Right lobe of liver (tissue), 4 donors: ENCODE data around the gene ZNF219.

ENCODE experiments used
- POLR2A ChIP-seq: fragments of 450-650 bp; IDR thresholded peaks from one replicate; pipeline ENCODE4 v1.6.1; 2017; ENCODE audit warnings: antibody characterized with exemption, mild to moderate bottlenecking
- TF ChIP-seq, protein P1 (sequence below), 4 donors: fragments of 200-600 bp in 3 of 4; fragments of 450-650 bp in 1 of 4; IDR thresholded peaks; one replicate each; pipeline versions ENCODE4 v1.5.1 to v1.8.0; 2016 to 2022; ENCODE audit warnings: antibody characterized with exemption in 4 of 4, mild to moderate bottlenecking in 2 of 4
- donor health status: DM: no; HTN: no; CAD: no.
- donor health status: DM: no; HTN: no; CAD: no.
- donor health status: DM: no; HTN: yes; CAD: no.

DNA sequence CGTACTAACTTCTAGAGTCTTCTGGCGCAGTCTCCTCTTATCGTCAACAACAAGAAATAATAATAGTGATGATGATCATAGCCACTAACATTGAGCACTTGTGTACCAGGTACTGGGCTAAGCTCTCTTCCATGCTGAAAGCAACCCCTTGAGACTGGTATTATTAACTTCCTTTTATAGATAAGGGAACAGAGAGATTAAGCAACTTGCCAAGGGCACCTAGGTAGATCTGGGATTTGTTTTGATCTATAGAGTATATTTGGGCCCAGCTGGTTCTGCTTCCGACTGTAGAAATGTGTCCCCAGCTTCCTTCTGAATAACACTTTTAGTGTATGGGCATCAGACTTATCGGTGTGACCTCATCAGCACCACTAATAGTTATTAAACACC lies 1.1 kb upstream of the ZNF219 start:
- TF ChIP-seq, protein P1, sequence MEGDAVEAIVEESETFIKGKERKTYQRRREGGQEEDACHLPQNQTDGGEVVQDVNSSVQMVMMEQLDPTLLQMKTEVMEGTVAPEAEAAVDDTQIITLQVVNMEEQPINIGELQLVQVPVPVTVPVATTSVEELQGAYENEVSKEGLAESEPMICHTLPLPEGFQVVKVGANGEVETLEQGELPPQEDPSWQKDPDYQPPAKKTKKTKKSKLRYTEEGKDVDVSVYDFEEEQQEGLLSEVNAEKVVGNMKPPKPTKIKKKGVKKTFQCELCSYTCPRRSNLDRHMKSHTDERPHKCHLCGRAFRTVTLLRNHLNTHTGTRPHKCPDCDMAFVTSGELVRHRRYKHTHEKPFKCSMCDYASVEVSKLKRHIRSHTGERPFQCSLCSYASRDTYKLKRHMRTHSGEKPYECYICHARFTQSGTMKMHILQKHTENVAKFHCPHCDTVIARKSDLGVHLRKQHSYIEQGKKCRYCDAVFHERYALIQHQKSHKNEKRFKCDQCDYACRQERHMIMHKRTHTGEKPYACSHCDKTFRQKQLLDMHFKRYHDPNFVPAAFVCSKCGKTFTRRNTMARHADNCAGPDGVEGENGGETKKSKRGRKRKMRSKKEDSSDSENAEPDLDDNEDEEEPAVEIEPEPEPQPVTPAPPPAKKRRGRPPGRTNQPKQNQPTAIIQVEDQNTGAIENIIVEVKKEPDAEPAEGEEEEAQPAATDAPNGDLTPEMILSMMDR (IDR thresholded peaks at IDR 0.05), result no peak
- no peak for TF ChIP-seq POLR2A
